NOMO-1 treated with DMSO at 0.1 percent for 48 hours (cell line): Measurements from ENCODE around the gene IL17RA.

Source experiments
- DNase-seq: peaks from one replicate; lab custom pipeline; 2025; ENCODE audit not compliant: unreplicated experiment; lab: John Stamatoyannopoulos, UW

Gene IL17RA

DNA sequence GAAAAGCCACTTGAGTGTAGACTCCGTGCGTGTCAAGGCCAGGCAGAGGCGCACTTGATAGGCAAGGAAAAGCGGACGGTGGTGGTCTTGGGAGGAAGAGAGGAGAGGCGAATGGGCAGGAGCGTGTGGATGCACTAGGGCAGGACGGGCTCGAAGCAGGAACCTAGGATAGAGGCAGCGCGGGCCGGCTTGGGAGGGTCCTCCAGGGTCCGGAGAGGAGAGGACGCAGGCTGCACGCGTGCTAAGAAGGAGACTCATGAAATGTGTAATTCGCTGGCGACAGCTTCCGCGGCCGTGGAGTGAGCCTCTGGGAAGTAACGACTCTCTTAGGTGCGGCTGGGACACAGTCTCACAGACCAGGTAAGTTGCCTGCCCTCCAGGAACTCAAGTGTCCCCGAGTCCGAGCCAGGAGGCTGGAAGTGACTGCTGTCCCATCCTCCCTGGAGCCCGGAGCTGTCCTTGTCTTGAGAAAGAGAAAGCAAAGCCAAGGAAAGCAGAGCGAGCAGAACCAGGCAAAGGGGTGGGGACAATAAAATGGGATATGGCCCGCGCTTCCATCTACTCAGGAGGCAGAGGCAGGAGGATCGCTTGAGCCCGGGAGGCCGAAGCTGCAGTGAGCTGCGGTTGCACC is 874 bp upstream of the IL17RA start:
- no peak for DNase-seq

DNA sequence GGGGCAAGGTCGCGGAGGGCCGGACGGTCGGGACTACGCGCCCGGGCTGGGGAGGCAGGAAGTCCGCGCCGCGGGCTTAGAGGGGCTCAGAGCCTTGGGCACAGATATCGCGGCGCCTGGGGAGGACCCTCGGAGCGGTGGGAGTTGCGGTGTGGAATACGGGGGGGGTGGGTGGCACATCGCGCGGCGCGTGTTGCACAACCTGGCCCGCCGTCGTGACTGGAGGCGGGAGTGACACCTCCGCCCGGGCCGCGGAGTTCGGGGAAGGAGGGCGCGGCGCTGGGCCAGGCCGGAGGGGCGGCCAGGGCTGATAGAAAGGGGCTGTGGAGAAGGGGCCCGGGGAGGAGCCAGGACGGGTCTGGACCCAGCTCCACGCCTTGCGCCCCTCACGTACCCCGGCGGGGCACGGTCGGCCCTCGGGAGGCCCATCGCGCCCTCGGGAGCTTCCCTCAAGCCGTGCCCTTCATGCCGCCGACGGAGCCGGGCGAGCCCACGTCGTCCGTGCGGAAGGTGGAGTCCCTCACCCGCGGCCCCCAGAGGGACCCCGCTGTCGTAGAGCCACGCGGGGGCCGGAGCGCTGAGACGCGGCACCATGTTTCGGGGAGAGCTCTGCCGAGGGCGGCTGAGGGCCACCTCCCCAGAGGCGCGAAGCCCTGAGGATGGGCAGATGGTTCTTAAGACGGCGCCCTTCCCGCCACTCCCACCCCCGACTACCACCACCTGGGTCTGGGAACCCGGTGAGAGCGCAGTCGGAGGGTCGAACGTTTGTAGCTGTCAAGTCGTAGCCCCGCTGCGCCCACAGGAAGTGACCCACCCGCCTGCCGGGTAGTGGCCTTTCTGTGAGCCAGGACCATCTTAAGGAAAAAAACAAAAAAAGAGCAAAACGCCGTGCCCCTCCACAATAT is 729 bp downstream of the IL17RA start:
- DNase-seq, result no peak

DNA sequence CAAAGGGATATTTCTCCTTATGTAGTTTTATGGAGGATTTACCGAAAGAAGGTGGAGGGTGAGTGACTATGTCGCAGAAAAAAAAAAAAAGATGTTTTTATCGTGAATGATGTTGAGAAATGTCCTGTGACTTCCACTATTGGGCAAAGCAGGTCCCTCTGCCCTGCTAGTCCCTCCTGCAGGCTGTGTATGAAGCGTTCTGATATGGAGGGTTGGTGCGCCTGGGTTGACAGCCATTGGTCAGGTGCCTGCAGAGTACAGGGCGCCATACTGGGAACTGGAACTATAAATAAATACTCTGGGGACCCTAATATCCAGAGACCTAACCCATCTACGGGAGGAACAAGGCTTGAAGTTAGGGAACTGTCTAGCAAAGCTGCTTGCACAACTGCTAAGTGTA is 1.5 kb downstream of the IL17RA start:
- DNase-seq, result peak; percentile 61

DNA sequence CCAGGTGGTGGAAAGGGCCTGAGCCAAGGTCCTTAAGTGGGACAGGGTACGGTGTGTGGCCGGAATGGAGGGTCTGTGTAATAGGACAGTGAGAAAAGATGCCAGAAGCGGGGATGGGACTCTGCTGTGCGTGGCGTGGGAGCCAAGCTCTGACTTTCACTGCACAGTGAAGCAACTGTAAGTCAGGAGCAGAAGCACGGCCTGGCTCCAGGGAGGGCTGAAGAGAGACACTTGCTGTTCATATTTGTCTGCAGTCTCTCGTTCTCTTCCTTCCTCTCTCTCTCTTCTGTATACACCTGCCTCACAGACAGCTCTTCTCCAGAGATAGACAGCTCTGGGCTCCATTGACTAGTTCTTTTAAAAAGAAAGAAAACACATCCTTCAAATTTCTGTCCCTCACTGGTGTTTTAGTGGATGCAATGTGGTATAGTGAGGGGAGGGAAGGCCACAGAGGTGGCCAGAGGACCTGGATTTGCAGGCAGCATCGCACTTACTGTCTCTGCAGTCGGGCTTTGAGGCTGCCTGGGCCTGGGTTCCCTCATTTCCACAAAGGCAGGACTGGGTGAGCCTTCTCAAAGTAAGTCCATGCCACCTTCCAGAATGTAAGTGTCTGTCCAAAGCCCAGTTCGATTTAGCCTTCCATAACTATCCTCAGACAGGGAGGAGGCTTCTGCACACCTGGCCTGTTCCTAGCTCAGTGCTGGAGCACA is 2.1 kb downstream of the IL17RA start:
- no peak for DNase-seq

DNA sequence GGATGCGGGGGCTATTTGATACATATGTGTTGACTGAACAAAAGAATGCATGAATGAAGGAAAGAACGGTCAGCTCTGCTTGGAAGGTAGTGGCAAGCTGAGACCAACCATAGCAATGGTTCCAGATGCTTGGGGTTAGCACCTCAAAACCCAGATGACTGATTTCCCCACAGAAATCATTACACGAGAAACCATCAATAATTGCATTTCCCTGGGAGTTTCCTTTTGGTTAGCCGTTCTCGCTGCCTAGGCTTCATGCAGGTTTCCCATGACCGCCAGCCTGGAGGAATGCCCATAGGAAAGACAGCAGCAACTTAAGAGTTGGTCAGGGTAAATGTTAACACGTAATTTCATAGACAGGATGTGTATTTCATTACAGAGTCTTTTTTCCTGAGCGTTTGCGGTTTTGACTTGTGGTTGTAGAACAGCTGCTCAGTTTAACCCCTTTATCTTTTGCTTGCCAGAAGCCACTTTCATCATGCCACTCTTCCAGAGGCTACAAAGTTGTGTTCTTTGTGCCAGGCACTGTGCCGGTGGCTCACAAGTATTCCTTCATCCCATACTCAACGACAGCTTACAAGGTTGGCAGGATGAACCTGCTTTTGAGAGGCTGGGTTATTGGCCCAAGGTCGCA is 2.8 kb downstream of the IL17RA start:
- DNase-seq, result peak; percentile 82

DNA sequence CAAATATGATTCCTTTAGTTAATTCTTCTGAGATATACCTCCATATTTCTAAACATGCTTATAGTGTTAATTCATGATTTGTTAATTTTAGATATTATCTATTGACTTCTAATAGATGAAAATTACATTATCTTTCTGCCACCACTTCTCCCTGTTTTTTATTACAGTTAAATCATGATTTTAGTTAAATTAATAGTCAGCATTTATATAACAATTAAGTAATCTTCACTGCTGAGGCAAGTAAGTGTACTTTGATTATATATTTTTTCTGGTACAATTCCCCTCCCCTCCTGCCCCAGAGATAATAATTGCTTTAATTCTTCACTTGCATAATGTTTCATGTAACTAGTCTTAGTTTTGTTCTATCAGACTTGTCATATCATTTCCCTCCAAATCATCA is 5.8 kb downstream of the IL17RA start:
- DNase-seq, result no peak

DNA sequence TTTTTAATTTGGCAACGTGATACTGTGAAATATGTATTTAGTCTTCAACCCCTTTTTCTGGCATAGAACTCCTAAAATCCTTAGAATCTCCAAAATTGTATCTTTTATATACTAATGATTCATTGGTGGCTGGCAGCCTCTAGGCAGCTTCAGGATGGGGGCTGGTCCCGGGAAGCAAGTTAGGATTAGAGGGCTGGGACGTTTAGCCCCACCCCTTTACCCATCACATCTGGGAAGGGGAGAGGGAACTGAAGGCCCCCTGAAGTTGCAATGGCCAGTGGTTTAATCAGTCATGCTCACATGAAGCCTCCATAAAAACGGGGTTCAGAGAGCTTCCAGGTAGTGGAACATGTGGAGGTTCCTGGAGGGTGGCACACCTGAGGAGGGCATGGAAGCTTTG is 7.1 kb downstream of the IL17RA start:
- DNase-seq, result no peak

DNA sequence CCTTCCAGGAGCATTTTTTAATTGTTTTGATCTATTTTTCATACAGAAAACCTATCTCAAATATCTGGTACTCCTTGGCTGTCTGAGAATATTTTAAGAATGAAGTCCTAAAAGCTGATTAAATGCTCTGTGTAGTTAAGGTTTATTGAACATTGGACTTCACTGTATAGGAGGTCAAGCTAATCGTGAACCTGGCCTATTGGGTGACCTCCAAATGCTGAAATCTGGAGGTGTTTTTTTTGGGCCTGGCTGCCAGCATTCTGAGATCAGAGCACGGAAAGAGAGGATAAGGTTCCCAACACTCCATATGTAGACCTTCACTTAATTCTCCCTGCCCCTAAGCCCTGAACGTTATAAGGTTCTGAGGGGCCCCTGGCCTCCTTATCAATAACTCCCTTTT is 8.3 kb downstream of the IL17RA start:
- no peak for DNase-seq

DNA sequence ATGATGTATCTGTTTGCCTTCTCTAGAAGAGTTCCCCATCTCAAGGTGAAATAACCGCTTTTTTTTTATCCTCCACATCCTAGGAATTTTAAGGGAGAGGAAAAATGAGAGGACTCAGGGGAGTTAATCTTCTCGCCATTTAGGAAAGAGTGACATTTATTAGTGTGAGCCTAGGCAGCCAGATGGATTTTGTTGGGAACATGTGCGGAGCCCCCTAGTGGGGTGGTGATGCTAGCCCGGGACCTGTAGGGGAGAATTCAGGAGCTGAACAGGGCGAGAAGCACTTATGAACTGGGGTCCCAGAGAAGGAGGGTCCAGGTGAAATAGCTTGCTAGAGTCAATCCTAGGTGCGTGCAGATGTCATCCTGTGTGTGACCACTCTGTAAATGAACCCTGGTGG is 10.7 kb downstream of the IL17RA start:
- no peak for DNase-seq

DNA sequence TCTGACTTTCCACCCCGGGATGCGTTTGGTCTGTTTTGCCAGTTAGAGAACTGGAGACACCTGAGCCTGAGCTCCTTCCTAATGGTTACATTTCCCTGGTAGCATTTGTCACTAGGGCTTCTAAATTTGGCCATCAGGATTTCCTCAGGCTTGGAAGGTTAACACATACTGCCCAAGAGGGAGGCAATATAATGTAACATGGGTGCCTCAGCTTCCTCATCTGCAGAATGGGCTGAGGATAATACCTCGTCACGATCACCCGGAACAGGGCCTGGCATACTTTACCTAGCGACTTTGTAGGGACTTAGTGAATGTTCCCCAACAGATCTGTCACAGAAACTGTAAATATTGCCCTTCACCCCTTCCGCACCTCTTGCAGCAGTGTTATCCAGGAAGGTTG is 11.3 kb downstream of the IL17RA start:
- DNase-seq, result no peak

DNA sequence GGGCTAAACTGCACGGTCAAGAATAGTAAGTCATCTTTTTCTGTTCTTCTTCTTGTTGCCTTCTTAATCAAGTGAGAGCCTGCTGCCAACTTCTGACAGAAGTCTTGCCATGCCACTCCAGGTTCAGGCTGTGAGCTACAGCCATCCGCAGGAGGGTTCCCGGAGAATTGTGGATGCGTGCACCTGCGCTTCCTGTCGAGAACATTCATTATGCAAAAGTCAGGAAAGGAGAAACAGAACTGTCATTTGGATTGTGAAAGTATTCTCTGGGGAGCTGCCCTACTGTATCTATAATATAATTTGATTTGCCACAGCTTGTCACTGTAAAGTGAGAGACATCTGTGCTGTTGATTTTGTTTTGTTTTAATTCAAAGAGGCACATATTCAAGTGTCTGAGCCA is 12.3 kb downstream of the IL17RA start:
- DNase-seq, result no peak

DNA sequence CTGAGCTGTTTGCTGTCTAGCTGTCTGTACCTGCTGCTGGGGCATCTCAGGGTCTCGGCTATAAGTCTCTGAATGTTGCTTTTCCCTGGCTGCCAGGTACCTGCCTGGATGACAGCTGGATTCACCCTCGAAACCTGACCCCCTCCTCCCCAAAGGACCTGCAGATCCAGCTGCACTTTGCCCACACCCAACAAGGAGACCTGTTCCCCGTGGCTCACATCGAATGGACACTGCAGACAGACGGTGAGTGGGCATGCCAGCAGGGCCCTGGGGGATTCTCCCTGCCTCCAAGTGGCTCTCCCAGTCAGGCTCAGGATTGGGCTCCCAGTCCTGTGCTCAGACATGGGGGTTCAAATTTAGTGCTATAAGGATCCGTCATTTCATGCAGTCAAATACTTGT is 12.9 kb downstream of the IL17RA start:
- no peak for DNase-seq

DNA sequence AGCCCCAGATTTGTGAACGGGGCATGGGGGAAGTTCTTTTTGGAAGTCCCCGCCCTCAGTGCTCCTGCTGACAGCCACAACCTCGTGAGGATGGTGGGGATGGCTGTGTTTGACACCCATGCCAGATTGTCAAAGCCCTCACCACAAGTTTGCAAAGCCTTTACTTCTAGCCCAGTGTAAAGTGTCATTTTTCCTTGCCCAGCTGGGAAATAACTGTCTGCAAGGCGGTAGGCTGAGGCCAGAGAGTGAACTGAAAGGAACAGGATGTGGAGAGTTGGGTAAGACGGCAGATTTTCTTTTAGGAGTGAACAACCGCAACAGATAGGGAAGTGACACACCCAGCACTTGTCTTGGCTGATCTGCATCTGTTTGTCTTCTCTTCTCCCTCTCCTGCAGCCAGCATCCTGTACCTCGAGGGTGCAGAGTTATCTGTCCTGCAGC is 13.6 kb downstream of the IL17RA start:
- peak; percentile 99 for DNase-seq

DNA sequence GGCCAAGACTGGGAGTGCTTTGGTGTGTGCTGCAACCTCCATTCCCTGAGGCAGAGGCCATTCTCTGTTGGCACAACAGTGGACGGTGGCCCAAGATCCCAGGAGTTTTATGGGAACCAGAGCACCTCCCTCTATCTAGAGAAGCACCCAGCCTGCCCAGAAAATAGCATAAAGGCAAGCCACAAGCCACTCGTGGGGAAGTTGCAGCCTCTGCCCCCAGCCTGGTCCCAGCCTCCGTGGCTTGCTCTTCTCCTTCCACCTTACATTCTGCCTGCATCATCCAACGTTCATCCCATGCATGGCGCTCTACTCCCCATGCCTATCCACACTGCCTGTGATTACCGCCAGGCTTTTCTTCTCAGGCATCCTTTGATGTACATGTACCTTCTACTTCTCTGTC is 15.8 kb downstream of the IL17RA start:
- no peak for DNase-seq

DNA sequence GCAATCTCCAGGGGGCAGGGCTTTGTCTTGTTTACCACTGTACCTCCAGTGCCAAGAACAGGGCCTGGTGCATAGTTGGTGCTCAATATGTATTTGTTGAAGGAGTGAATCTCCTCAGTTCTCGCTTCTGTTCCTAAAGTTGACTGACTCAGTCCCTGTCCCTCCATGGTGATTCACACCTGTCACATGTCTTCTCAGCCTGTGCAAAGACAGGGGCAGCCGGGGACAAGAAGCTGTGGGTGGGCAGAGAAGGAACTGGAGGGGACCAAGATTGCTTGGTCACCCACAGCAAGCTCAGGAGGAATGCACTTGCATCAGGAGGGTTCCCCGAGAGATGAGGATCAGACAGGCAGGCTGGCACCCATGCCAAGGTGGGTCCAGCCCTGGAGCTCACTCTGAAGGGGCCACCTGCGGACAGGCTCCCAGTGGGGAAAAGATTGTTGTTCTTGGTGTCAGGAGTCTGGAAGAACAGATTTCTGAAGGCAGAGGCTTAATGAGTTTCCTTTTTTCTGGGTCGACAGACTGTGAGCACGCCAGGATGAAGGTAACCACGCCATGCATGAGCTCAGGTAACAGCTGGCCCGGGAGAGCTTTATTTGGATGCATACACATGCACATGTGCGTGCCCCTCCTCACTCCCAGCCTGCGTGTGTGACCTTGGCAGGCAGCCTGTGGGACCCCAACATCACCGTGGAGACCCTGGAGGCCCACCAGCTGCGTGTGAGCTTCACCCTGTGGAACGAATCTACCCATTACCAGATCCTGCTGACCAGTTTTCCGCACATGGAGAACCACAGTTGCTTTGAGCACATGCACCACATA is 16.9 kb downstream of the IL17RA start:
- no peak for DNase-seq

DNA sequence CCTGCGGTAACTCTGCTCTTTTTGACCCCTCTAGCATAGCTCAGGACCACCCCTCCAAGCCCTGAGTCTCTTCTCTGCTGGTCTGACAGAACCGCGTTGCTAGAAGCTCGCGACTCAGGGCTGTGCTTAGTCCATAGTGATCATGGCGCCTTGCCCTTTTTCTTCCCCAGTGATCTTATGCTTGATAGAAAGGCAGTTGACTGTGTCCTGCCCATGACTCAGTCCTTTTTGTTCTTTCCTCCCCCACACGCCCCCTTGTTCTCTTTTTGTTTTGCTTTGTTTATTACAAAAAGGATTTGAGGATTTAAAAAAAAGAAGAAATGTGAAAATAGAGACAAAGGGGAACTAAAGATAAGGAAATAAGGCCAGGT is 17.5 kb downstream of the IL17RA start:
- peak; percentile 64 for DNase-seq

DNA sequence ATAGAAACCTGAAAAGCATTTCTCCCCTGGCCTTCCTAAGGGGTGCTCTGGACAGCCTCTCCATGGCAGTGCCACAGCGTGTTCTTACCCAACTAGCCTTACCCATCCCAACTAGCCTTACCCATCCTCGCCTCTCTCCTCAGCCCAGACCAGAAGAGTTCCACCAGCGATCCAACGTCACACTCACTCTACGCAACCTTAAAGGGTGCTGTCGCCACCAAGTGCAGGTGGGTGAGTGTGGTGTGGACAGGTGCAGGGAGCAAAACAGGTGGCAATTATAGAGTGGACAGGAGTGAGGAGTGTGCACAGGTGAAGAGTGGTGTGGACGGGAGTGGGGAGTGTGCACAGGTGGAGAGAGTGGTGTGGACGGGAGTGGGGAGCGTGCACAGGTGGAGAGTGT is 18.6 kb downstream of the IL17RA start:
- DNase-seq, result no peak

DNA sequence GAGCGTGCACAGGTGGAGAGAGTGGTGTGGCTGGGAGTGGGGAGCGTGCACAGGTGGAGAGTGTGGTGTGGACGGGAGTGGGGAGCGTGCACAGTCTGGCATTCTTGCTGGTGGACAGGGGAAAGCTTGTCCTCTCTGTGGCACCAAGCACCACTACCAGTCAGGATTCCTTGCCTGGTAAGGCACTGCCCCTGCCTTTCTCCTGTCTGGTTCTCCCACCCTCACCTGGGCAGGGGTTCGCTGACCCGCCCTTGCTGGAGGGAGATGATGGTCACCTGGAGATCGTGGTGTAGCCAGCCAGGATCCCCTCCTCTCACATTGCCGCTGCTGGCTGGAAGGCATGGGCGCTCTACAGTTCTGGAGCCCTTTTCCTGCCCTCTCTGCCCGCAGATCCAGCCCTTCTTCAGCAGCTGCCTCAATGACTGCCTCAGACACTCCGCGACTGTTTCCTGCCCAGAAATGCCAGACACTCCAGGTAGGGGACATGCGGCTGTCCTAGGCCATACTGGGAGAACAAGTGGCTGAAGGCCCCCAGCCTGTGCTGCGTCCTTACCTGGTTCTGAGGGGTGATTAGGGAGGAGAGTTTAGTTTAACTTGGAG is 19.6 kb downstream of the IL17RA start:
- no peak for DNase-seq

DNA sequence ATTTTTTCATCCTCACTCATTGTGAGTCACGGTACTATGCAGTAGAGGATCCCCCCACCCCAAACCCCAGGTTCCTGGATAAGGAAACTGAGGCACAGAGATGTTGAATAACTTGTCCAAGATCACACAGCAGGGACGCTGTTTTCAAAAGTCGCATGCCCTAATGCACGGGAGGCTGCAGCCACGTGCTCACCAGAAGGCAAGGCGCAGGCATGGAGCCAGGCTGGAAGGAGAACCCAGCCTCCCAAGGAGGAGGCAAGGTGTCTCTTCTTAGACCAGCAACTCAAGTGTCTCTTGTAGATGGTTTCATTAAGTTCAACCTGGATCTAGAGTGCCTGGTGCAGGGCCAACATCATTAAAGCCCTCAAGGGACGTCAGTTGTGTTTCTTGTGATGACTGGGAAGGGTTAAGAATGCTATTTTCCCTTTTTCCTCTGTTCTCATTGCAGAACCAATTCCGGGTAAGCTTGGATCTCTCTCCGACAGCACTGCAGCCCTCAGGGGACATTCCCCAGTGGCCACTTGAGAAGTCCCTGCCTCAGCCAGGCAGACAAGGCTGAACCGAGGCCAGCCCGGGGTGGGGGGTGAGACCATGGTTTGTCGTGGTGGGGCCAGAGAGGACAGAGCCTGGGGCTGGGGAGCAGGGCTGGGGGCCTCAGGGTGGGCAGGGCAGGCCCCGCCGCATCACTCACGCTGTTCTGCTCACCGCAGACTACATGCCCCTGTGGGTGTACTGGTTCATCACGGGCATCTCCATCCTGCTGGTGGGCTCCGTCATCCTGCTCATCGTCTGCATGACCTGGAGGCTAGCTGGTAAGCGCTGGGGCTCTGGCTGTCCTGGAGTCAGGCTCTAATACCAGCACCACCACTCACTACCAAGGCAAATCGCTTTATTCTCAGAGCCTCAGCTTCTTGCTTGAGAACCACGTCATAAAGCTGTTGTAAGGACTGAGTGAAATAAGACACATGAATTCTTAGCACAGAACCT is 20.6 kb downstream of the IL17RA start:
- no peak for DNase-seq
